ENCODE results near the gene PROKR1.
"Not testable (repeated sequence)": the region's sequence is repeated elsewhere in the genome, so short reads cannot be mapped to it uniquely, and the experiment has no call there.

Gene PROKR1

GRCh38 chr2:68659081-68659480 is 15.7 kb downstream of the PROKR1 start:
- DNase-seq, result no peak

GRCh38 chr2:68660658-68661057 is 17.3 kb downstream of the PROKR1 start:
- peak; percentile 2 for DNase-seq

GRCh38 chr2:68662466-68662865 is 19.1 kb downstream of the PROKR1 start:
- DNase-seq, result no peak

GRCh38 chr2:68663371-68664156 is 20.2 kb downstream of the PROKR1 start:
- no peak for DNase-seq

- no peak for DNase-seq
These were observed 24.0 kb downstream of the PROKR1 start for GRCh38 chr2:68667371-68667770.

GRCh38 chr2:68669651-68670050 is 26.3 kb downstream of the PROKR1 start:
- DNase-seq, result no peak

- DNase-seq, result no peak
These were observed 28.6 kb downstream of the PROKR1 start for GRCh38 chr2:68671961-68672360.

GRCh38 chr2:68673631-68674030 is 30.3 kb downstream of the PROKR1 start:
- no peak for DNase-seq

GRCh38 chr2:68675470-68675869 is 32.1 kb downstream of the PROKR1 start:
- no peak for DNase-seq

- not testable (repeated sequence) for DNase-seq
These were observed 34.5 kb downstream of the PROKR1 start for GRCh38 chr2:68677837-68678236.

- not testable (repeated sequence) for DNase-seq
These were observed 36.0 kb downstream of the PROKR1 start for GRCh38 chr2:68679166-68679916.

- DNase-seq, result not testable (repeated sequence)
These were observed 36.5 kb downstream of the PROKR1 start for GRCh38 chr2:68679917-68680267.

- DNase-seq, result no peak
These were observed 40.8 kb downstream of the PROKR1 start for GRCh38 chr2:68684197-68684596.

GRCh38 chr2:68686178-68686577 is 42.8 kb downstream of the PROKR1 start:
- DNase-seq, result no peak

GRCh38 chr2:68687018-68687417 is 43.6 kb downstream of the PROKR1 start:
- DNase-seq, result peak; percentile 80

GRCh38 chr2:68689553-68690537 is 46.5 kb downstream of the PROKR1 start:
- DNase-seq, result no peak

- DNase-seq, result no peak
These were observed 47.5 kb downstream of the PROKR1 start for GRCh38 chr2:68690851-68691250.

GRCh38 chr2:68692511-68692910 is 49.1 kb downstream of the PROKR1 start:
- peak; percentile 43 for DNase-seq

GRCh38 chr2:68693951-68694350 is 50.6 kb downstream of the PROKR1 start:
- DNase-seq, result peak; percentile 94

GRCh38 chr2:68695971-68696370 is 52.6 kb downstream of the PROKR1 start:
- no peak for DNase-seq

- DNase-seq, result no peak
These were observed 53.2 kb downstream of the PROKR1 start for GRCh38 chr2:68696554-68696953.

GRCh38 chr2:68698567-68699377 is 55.4 kb downstream of the PROKR1 start:
- DNase-seq, result peak; percentile 95
